Ascending aorta (tissue), 2 donors: ENCODE measurements around the gene MAP2K6. TPM values are rescaled to one million over a fixed set of nuclear protein-coding genes. Genes with fewer than 3 reads are reported as not detected.

Experiments
- DNase-seq, 2 donors: peaks; one replicate each; pipeline ENCODE4 v3.0.0-alpha.2; 2019; ENCODE audit warnings: low spot score in 2 of 2
- H3K27ac ChIP-seq, 2 donors: fragments of 200-600 bp; sonication (generic); one replicate each; pipeline ENCODE4 v1.5.1; 2016 to 2017; ENCODE audit warnings: mild to moderate bottlenecking in 1 of 2
- H3K27me3 ChIP-seq: fragments of 200-600 bp; sonication (generic); one replicate; pipeline ENCODE4 v1.5.1; 2017
- H3K36me3 ChIP-seq, 2 donors: fragments of 200-600 bp; sonication (generic); one replicate each; pipeline ENCODE4 v1.5.1; 2016
- H3K4me1 ChIP-seq, 2 donors: fragments of 200-600 bp; sonication (generic); one replicate each; pipeline ENCODE4 v1.5.1; 2016 to 2017; ENCODE audit warnings: mild to moderate bottlenecking in 1 of 2
- H3K4me3 ChIP-seq, 2 donors: fragments of 200-600 bp; sonication (generic); one replicate each; pipeline ENCODE4 v1.5.1; 2016 to 2017; ENCODE audit warnings: mild to moderate bottlenecking in 1 of 2
- H3K9me3 ChIP-seq, 2 donors: fragments of 200-600 bp; sonication (generic); one replicate each; pipeline ENCODE4 v1.5.1; 2016
- CTCF ChIP-seq, 3 experiments: fragments of 200-600 bp in 2 of 3; fragments of 450-650 bp in 1 of 3; sonication (generic) in 2 of 3; IDR thresholded peaks; one replicate each; pipeline ENCODE4 v1.5.1; 2016 to 2019; ENCODE audit warnings: antibody characterized with exemption in 3 of 3, mild to moderate bottlenecking in 1 of 3, moderate library complexity in 1 of 3
- intact Hi-C: fragments of 100-400 bp; cut with DNase I; formaldehyde crosslinking; loops from one replicate; pipeline ENCODE4 v1.15.1; 2023
- total RNA-seq: library from RNA; depleted of rRNA; stranded (reverse); fragments of >200 nt; gene quantifications from one replicate; pipeline ENCODE4 v1.1.0, GENCODE V29; 2016

The MAP2K6 gene
- total RNA-seq, 1 donor from 2014 or later: 6.7 TPM

GRCh38 chr17:69485901-69486643 lies 71.6 kb downstream of the MAP2K6 start:
- Histone ChIP-seq H3K27me3 (no peaks in the 10 kb centered on the region), H3K27ac (no peak overlapping the region), H3K4me1 (no peaks in the 10 kb centered on the region), H3K9me3 (no peaks in the 10 kb centered on the region), H3K36me3 (no peaks in the 10 kb centered on the region), H3K4me3 (no peak overlapping the region)
- DNase-seq: no peak
- TF ChIP-seq CTCF (IDR thresholded peaks at IDR 0.05): no peak
- intact Hi-C loops: no loop called here

- Histone ChIP-seq H3K27me3 (no peaks in the 10 kb centered on the region), H3K9me3 (no peaks in the 10 kb centered on the region), H3K36me3 (no peaks in the 10 kb centered on the region), H3K27ac (no peak overlapping the region), H3K4me1 (no peaks in the 10 kb centered on the region), H3K4me3 (no peak overlapping the region)
- TF ChIP-seq CTCF (IDR thresholded peaks at IDR 0.05): no peak
- DNase-seq: no peak
- intact Hi-C loops: no loop called here
Observed at GRCh38 chr17:69486779-69487637, 72.5 kb downstream of the MAP2K6 start.

GRCh38 chr17:69489313-69489712 lies 74.8 kb downstream of the MAP2K6 start:
- no peaks in the 10 kb centered on the region for H3K9me3 ChIP-seq
- no peaks in the 10 kb centered on the region for H3K36me3 ChIP-seq
- no peaks in the 10 kb centered on the region for H3K4me1 ChIP-seq
- no peaks in the 10 kb centered on the region for H3K27me3 ChIP-seq
- intact Hi-C loops: no loop called here
- H3K4me3 ChIP-seq: no peak overlapping the region
- no peak overlapping the region for H3K27ac ChIP-seq
- no peak for TF ChIP-seq CTCF (IDR thresholded peaks at IDR 0.05)
- no peak for DNase-seq

GRCh38 chr17:69492410-69493071 lies 78.0 kb downstream of the MAP2K6 start:
- H3K36me3 ChIP-seq: no peaks in the 10 kb centered on the region
- H3K27ac ChIP-seq: no peak overlapping the region
- TF ChIP-seq CTCF (IDR thresholded peaks at IDR 0.05): no peak
- H3K27me3 ChIP-seq: no peaks in the 10 kb centered on the region
- no peak for DNase-seq
- no peaks in the 10 kb centered on the region for H3K4me1 ChIP-seq
- no peak overlapping the region for H3K4me3 ChIP-seq
- intact Hi-C loops: no loop called here
- no peaks in the 10 kb centered on the region for H3K9me3 ChIP-seq

GRCh38 chr17:69495787-69496186 lies 81.3 kb downstream of the MAP2K6 start:
- H3K9me3 ChIP-seq: no peaks in the 10 kb centered on the region
- no peak for TF ChIP-seq CTCF (IDR thresholded peaks at IDR 0.05)
- H3K36me3 ChIP-seq: no peaks in the 10 kb centered on the region
- no peak overlapping the region for H3K27ac ChIP-seq
- no peaks in the 10 kb centered on the region for H3K27me3 ChIP-seq
- no peak for DNase-seq
- H3K4me3 ChIP-seq: no peak overlapping the region
- H3K4me1 ChIP-seq: peaks cover 0 to 2% of the 10 kb centered on the region in 2 donors
- intact Hi-C loops: no loop called here
